ENCODE data around the gene CGB1. TPM values are rescaled to one million over a fixed set of nuclear protein-coding genes. Genes with fewer than 3 reads are reported as not detected.

CGB1 gene
- total RNA-seq, 1 experiment from 2014 or later = not detected

DNA sequence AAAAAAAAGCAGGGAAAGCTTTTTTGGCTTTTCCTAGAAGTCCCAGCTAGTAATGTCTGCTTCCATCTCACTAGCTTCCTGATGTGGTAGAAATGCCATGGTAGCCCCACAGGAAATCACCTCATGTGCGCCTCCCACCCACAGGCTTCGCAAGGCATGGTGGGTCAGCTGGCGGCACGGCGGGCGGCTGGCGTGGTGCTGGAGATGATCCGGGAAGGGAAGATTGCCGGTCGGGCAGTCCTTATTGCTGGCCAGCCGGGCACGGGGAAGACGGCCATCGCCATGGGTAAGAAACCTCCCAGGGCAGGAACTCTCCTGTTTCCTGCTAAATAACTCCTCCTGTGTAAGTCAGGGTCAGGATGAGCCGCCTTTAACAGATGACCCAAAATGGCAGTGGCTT, 32.6 kb downstream of the CGB1 start:
- no peak overlapping the region for H3K14ac ChIP-seq (ENCODE audit: insufficient read depth, low read length)
- H3K23ac ChIP-seq (ENCODE audit: insufficient read length, low read depth, low read length) = no peak overlapping the region
- H2BK15ac ChIP-seq (ENCODE audit: low read depth, low read length) = no peak overlapping the region
- Mint-ChIP-seq H3K27ac (no peak overlapping the region), H3K9me3 (no peaks in the 10 kb centered on the region), H3K4me3 (no peak overlapping the region), H3K27me3 (ENCODE audit: low read depth) (no peaks in the 10 kb centered on the region), H3K4me1 (peaks cover 8% of the 10 kb centered on the region in 2 experiments), H3K36me3 (ENCODE audit: insufficient read depth in 1 of 3, low read depth in 3 of 3) (peaks cover 18 to 58% (median 51%) of the 10 kb centered on the region in 3 experiments; a peak in 6 of 7 replicates)
- H3K23me2 ChIP-seq (ENCODE audit: insufficient read length, low read depth, low read length, poor library complexity, severe bottlenecking) = no peaks in the 10 kb centered on the region
- H3K79me1 ChIP-seq (ENCODE audit: insufficient read depth, low read depth, low read length, poor library complexity, severe bottlenecking) = no peaks in the 10 kb centered on the region
- no peak overlapping the region for H3K27ac ChIP-seq (ENCODE audit: insufficient read length, low read depth, low read length)
- TF ChIP-seq, protein P1, sequence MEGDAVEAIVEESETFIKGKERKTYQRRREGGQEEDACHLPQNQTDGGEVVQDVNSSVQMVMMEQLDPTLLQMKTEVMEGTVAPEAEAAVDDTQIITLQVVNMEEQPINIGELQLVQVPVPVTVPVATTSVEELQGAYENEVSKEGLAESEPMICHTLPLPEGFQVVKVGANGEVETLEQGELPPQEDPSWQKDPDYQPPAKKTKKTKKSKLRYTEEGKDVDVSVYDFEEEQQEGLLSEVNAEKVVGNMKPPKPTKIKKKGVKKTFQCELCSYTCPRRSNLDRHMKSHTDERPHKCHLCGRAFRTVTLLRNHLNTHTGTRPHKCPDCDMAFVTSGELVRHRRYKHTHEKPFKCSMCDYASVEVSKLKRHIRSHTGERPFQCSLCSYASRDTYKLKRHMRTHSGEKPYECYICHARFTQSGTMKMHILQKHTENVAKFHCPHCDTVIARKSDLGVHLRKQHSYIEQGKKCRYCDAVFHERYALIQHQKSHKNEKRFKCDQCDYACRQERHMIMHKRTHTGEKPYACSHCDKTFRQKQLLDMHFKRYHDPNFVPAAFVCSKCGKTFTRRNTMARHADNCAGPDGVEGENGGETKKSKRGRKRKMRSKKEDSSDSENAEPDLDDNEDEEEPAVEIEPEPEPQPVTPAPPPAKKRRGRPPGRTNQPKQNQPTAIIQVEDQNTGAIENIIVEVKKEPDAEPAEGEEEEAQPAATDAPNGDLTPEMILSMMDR (conservative IDR thresholded peaks at IDR 0.05) = no peak
- H3K56ac ChIP-seq (ENCODE audit: insufficient read length, low read depth, low read length) = no peak overlapping the region
- H4K5ac ChIP-seq (ENCODE audit: insufficient read length, low read depth, low read length) = no peak overlapping the region
- no peak overlapping the region for H3T11ph ChIP-seq (ENCODE audit: low read length)
- WGBS (ENCODE audit: extremely low coverage, insufficient read length, low lambda C conversion rate) = no CpG with 5 or more reads among the region's 15 CpGs
- no peak overlapping the region for H2AK5ac ChIP-seq (ENCODE audit: insufficient read length, low read length)
- no peak overlapping the region for H3K18ac ChIP-seq (ENCODE audit: insufficient read length, low read depth, low read length)
- H3K9ac ChIP-seq (ENCODE audit: extremely low read depth, insufficient read length, low read length) = no peak overlapping the region
- no peaks in the 10 kb centered on the region for H3K4me1 ChIP-seq (ENCODE audit: insufficient read depth, low read length)
- H3K27me3 ChIP-seq (ENCODE audit: insufficient read depth, low read length) = no peaks in the 10 kb centered on the region
- H3K9me3 ChIP-seq (ENCODE audit: control insufficient read depth, low read depth, low read length) = no peaks in the 10 kb centered on the region
- no peak overlapping the region for H2AFZ ChIP-seq (ENCODE audit: low read length)
- no peak for DNase-seq
- no peaks in the 10 kb centered on the region for H3K79me2 ChIP-seq (ENCODE audit: insufficient read depth, low read length)
- no peak overlapping the region for H4K91ac ChIP-seq (ENCODE audit: insufficient read length, low read depth, low read length)
- no peak overlapping the region for H2BK5ac ChIP-seq (ENCODE audit: insufficient read length, low read length)
- H3K4ac ChIP-seq (ENCODE audit: low read depth, low read length) = no peak overlapping the region
- no peaks in the 10 kb centered on the region for H4K20me1 ChIP-seq (ENCODE audit: control insufficient read depth, insufficient read depth, insufficient read length)
- H2BK120ac ChIP-seq (ENCODE audit: low read depth, low read length, poor library complexity, severe bottlenecking) = no peak overlapping the region
- no peak overlapping the region for H2BK20ac ChIP-seq (ENCODE audit: low read depth, low read length, poor library complexity, severe bottlenecking)
- no peak overlapping the region for H2BK12ac ChIP-seq (ENCODE audit: insufficient read length, low read depth, low read length)
- no peak overlapping the region for H4K8ac ChIP-seq (replicated peaks; ENCODE audit: insufficient read length, low read depth, low read length)
- no peak overlapping the region for H3K4me2 ChIP-seq (ENCODE audit: insufficient read depth, insufficient read length, low read length)

Measured in H9 (cell line).